ENCODE results near the gene AKT1S1. TPM values are rescaled to one million over a fixed set of nuclear protein-coding genes. Genes with fewer than 3 reads are reported as not detected.

AKT1S1 gene
- total RNA-seq, 1 donor, result 14.4 TPM

DNA sequence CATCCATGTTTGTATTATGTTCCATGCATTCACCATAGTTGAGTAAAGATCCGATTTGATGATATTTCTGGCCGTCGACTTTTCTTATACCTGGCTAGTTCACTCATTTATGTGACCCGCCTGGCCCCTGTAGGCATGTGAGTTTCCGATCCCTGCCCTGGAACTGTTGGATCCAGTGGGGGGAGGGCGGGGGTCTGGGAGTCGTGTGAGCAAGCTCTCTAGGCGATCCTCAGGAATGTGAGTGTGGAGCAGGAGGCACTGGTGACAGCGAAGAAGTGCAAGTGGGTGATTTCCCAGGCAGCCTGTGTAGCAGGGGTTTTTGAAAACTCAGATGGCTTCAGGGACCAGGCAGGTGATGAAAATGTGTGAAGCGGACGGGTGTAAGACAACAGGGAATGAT lies 36.8 kb downstream of the AKT1S1 start:
- TF ChIP-seq CTCF (IDR thresholded peaks at IDR 0.05; ENCODE audit: insufficient read depth, low read length), result no peak
- DNase-seq (ENCODE audit: low read depth), result no peak

GRCh38 chr19:49839713-49840112 lies 37.4 kb downstream of the AKT1S1 start:
- no peak for DNase-seq (ENCODE audit: low read depth)
- TF ChIP-seq CTCF (IDR thresholded peaks at IDR 0.05; ENCODE audit: insufficient read depth, low read length), result no peak
- no peak overlapping the region for H3K4me3 ChIP-seq (ENCODE audit: low read depth, low read length)

More for the DNA sequence above, 36.8 kb downstream of the AKT1S1 start:
- H3K4me3 ChIP-seq (ENCODE audit: low read depth, low read length), result no peak overlapping the region

- DNase-seq (ENCODE audit: low read depth), result no peak
- no peak overlapping the region for H3K4me3 ChIP-seq (ENCODE audit: low read depth, low read length)
Observed at GRCh38 chr19:49838885-49839588, 38.1 kb downstream of the AKT1S1 start.

DNA sequence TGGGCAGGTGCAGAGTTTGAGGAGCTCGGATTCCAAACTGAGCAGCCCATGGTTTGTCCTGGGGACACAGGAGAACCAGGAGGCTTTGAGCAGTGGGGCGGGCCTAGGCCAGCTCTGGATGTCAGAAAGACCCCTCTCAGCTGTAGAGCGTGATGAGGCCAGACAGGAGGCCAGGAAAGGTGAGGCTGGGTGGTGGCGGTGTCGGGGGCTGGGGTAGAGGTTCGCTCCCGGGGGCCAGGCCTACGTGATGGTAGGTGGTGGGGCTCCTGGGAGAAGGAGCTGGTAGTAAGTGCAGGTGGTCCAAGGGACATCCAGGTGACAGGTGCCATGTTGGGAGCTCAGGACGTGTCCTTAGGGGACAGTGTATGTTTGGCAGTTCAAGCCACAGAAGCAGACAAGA lies 39.7 kb downstream of the AKT1S1 start:
- DNase-seq (ENCODE audit: low read depth), result no peak
- no peak overlapping the region for H3K4me3 ChIP-seq (ENCODE audit: low read depth, low read length)
- TF ChIP-seq CTCF (IDR thresholded peaks at IDR 0.05; ENCODE audit: insufficient read depth, low read length), result no peak

More at GRCh38 chr19:49838885-49839588, 38.1 kb downstream of the AKT1S1 start:
- no peak for TF ChIP-seq CTCF (IDR thresholded peaks at IDR 0.05; ENCODE audit: insufficient read depth, low read length)

- no peak for TF ChIP-seq CTCF (IDR thresholded peaks at IDR 0.05; ENCODE audit: insufficient read depth, low read length)
- no peak overlapping the region for H3K4me3 ChIP-seq (ENCODE audit: low read depth, low read length)
- no peak for DNase-seq (ENCODE audit: low read depth)
Observed at GRCh38 chr19:49837009-49837310, 40.2 kb downstream of the AKT1S1 start.

DNA sequence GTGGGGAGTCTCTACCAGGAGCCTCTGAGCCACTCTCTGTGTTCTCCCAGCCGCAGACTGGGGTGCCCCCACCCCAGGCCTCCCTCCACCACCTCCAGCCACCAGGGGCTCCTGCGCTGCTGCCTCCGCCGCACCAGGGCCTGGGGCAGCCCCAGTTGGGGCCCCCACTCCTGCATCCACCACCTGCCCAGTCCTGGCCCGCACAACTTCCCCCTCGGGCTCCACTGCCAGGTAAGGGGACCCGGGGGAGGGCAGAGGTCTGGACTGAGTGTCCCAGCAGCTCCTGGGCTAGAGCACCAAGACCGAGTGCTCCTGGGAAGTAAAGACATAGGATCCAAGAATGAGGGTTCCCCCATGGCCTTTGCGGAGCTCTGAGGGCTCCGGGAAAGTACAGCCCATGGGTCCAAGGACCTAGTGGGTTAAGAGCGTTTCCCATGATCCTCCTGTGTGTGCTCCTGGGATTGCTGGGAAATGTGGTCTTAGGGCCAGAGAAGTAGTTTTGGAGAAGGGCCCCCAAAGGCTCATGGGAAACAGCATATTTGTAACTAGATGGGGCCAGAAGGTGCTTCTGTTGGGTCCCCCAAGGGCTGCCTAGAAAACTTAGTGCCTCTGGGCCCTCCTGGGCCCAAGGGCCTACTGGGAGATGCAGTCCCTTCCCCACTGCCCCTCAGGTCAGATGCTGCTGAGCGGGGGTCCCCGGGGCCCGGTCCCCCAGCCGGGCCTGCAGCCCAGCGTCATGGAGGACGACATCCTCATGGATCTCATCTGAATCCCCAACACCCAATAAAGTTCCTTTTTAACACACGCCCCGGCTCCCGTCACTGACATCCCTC lies 40.8 kb downstream of the AKT1S1 start:
- DNase-seq (ENCODE audit: low read depth), result no peak
- H3K4me3 ChIP-seq (ENCODE audit: low read depth, low read length), result no peak overlapping the region
- TF ChIP-seq CTCF (IDR thresholded peaks at IDR 0.05; ENCODE audit: insufficient read depth, low read length), result no peak
